Endothelial cell of umbilical vein (primary cell): ENCODE data around the gene FHIT. TPM values are rescaled to one million over a fixed set of nuclear protein-coding genes. Genes with fewer than 3 reads are reported as not detected.

ENCODE experiments used
- BruUV-seq: library from RNA; stranded (reverse); fragments of 400-500 nt; replicated peaks from 2 replicates; lab custom pipeline; 2021; lab: Mats Ljungman, UMichigan
- CTCF ChIA-PET: fragments of 300-600, 350-600 bp; sonication (Branson Sonifier 250); formaldehyde crosslinking; loops from one replicate; lab custom pipeline; 2021; ENCODE audit warnings: antibody characterized with exemption, inconsistent platforms; lab: Charles Lee
- POLR2A ChIA-PET: fragments of 300-600, 350-600 bp; sonication (Branson Sonifier 250); formaldehyde crosslinking; loops from one replicate; lab custom pipeline; 2021; ENCODE audit warnings: antibody characterized with exemption, inconsistent platforms; lab: Charles Lee
- DNase-seq: peaks from one replicate; pipeline ENCODE4 v3.0.0-alpha.2; 2011; ENCODE audit warnings: low read depth, low spot score
- FAIRE-seq: peaks from 2 replicates; lab custom pipeline; 2011; peaks lifted over from hg19 to GRCh38; lab: Jason Lieb, UNC
- H2AFZ ChIP-seq: 2 replicates; pipeline ENCODE4 v1.6.0; 2012; ENCODE audit warnings: low read depth, low read length, control low read depth, inconsistent platforms
- H3K27ac ChIP-seq: 2 replicates; pipeline ENCODE4 v1.5.1; 2011; ENCODE audit warnings: low read depth, mild to moderate bottlenecking, control low read depth, low read length, moderate library complexity; ENCODE audit not compliant: insufficient read depth
- H3K27me3 ChIP-seq, 2 experiments: 2 replicates each; pipeline versions ENCODE4 v1.6.0 to v1.6.1; 2011; ENCODE audit warnings: low read length in 2 of 2, mixed read lengths in 1 of 2; ENCODE audit not compliant: control insufficient read depth in 2 of 2, insufficient read depth in 2 of 2
- H3K36me3 ChIP-seq, 2 experiments: 2 replicates in 1 of 2; 3 replicates in 1 of 2; pipeline ENCODE4 v1.5.1; 2011; ENCODE audit warnings: low read length in 2 of 2, mild to moderate bottlenecking in 1 of 2, moderate library complexity in 1 of 2; ENCODE audit not compliant: control insufficient read depth in 2 of 2, insufficient read depth in 2 of 2; ENCODE audit errors: extremely low read depth in 1 of 2
- H3K4me1 ChIP-seq: 3 replicates; pipeline ENCODE4 v1.5.1; 2011; ENCODE audit warnings: mild to moderate bottlenecking, low read length; ENCODE audit not compliant: control insufficient read depth, insufficient read depth; ENCODE audit errors: extremely low read depth
- H3K4me2 ChIP-seq: 2 replicates; pipeline ENCODE4 v1.6.1; 2011; ENCODE audit warnings: low read length, control low read depth, mixed read lengths; ENCODE audit not compliant: insufficient read depth
- H3K4me3 ChIP-seq, 3 experiments: fragments of 200-600 bp in 1 of 3; sonication (generic), shearing (Covaris generic) in 1 of 3; replicated peaks in 1 of 3; 2 replicates each; pipeline ENCODE4 v1.5.1; 2011 to 2016; ENCODE audit warnings: control low read depth in 3 of 3, low read length in 3 of 3, mild to moderate bottlenecking in 2 of 3, inconsistent platforms in 1 of 3, low read depth in 1 of 3, moderate library complexity in 1 of 3; ENCODE audit not compliant: insufficient read depth in 1 of 3
- H3K79me2 ChIP-seq: 2 replicates; pipeline ENCODE4 v1.6.0; 2012; ENCODE audit warnings: low read length, inconsistent platforms; ENCODE audit not compliant: control insufficient read depth, insufficient read depth
- H3K9ac ChIP-seq: replicated peaks from 2 replicates; pipeline ENCODE3; 2011; ENCODE audit warnings: low read length, control low read depth; ENCODE audit not compliant: insufficient read depth; ENCODE audit errors: extremely low read depth
- H3K9me1 ChIP-seq: replicated peaks from 3 replicates; pipeline ENCODE4 v1.6.0; 2011; ENCODE audit warnings: mild to moderate bottlenecking, low read length; ENCODE audit not compliant: control insufficient read depth, insufficient read depth; ENCODE audit errors: extremely low read depth
- H3K9me3 ChIP-seq: replicated peaks from 2 replicates; pipeline ENCODE4 v1.5.1; 2012; ENCODE audit warnings: low read length, inconsistent platforms; ENCODE audit not compliant: control insufficient read depth, insufficient read depth
- H4K20me1 ChIP-seq: replicated peaks from 2 replicates; pipeline ENCODE3; 2011; ENCODE audit warnings: mild to moderate bottlenecking, low read length; ENCODE audit not compliant: control insufficient read depth, insufficient read depth; ENCODE audit errors: extremely low read depth
- CTCF ChIP-seq, 2 donors: IDR thresholded peaks; 1 replicate in 1 of 2; 2 replicates in 1 of 2; pipeline ENCODE4 v1.5.1; 2011; ENCODE audit warnings: low read length in 2 of 2, mild to moderate bottlenecking in 2 of 2, moderate library complexity in 2 of 2, control low read depth in 1 of 2, inconsistent platforms in 1 of 2, low read depth in 1 of 2; ENCODE audit not compliant: insufficient read depth in 1 of 2; ENCODE audit errors: extremely low read depth in 1 of 2
- EZH2 ChIP-seq: IDR thresholded peaks from 2 replicates; pipeline ENCODE4 v1.6.1; 2012; ENCODE audit warnings: borderline replicate concordance, low read depth, mild to moderate bottlenecking, moderate library complexity, low read length, inconsistent platforms; ENCODE audit not compliant: severe bottlenecking
- FOS ChIP-seq: IDR thresholded peaks from 2 replicates; pipeline ENCODE4 v1.6.1; 2011; ENCODE audit warnings: mild to moderate bottlenecking, low read length, moderate library complexity, borderline replicate concordance; ENCODE audit not compliant: insufficient read depth
- GATA2 ChIP-seq: IDR thresholded peaks from 2 replicates; pipeline ENCODE4 v1.7.0; 2011; ENCODE audit warnings: low read depth, mild to moderate bottlenecking, moderate library complexity, mixed read lengths, low read length; ENCODE audit not compliant: insufficient read length, insufficient read depth
- JUN ChIP-seq: IDR thresholded peaks from 2 replicates; pipeline ENCODE4 v1.6.1; 2011; ENCODE audit warnings: borderline replicate concordance, low read depth; ENCODE audit not compliant: insufficient read length, insufficient read depth
- MAX ChIP-seq: IDR thresholded peaks from 2 replicates; pipeline ENCODE4 v1.6.1; 2011; ENCODE audit not compliant: insufficient read depth, insufficient read length
- MYC ChIP-seq: IDR thresholded peaks from one replicate; pipeline ENCODE4 v1.6.1; 2011; ENCODE audit warnings: mild to moderate bottlenecking, low read depth, low read length
- POLR2A ChIP-seq: IDR thresholded peaks from 2 replicates; pipeline ENCODE4 v1.6.1; 2012; ENCODE audit warnings: low read depth, mild to moderate bottlenecking, control low read depth, low read length
- POLR2AphosphoS5 ChIP-seq: IDR thresholded peaks from 2 replicates; pipeline ENCODE4 v1.6.1; 2012; ENCODE audit warnings: low read depth, mild to moderate bottlenecking, control low read depth, low read length, moderate library complexity; ENCODE audit not compliant: insufficient read depth
- dilution Hi-C: fragments of 300-500 bp; cut with MboI; formaldehyde crosslinking; loops from one replicate; pipeline ENCODE4 v1.15.0; 2019; ENCODE audit warnings: low sequenced_read_pairs; ENCODE audit not compliant: extremely low pct_ligation_motif_present
- intact Hi-C: fragments of 100-400 bp; cut with micrococcal nuclease; formaldehyde crosslinking; loops from one replicate; pipeline ENCODE4 v1.10.0; 2022
- polyA plus RNA-seq, 4 experiments: library from polyadenylated mRNA; depleted of rRNA in 3 of 4; stranded (reverse) in 3 of 4; unstranded in 1 of 4; fragments of >200 nt; gene quantifications; 2 replicates each; pipeline versions ENCODE4 v1.2.1 to v1.2.3, GENCODE V29; 2011 to 2012; ENCODE audit warnings: missing spikeins in 1 of 4
- total RNA-seq: library from RNA; stranded (reverse); gene quantifications from 2 replicates; pipeline ENCODE4 v1.2.3, GENCODE V29; 2021

FHIT gene
- total and polyA plus RNA-seq, 2 donors (not counting 3 experiments of a cell fraction or from before 2014, with no cell fraction given) = 0.47 to 2.2 TPM

GRCh38 chr3:60282866-60283265, 968.4 kb downstream of the FHIT start:
- no peak for FAIRE-seq

More at GRCh38 chr3:60282866-60283265, 968.4 kb downstream of the FHIT start:
- Histone ChIP-seq H3K9me3 (no peaks in the 10 kb centered on the region), H3K9me1 (no peaks in the 10 kb centered on the region), H3K27ac (no peak overlapping the region), H3K79me2 (no peaks in the 10 kb centered on the region), H3K27me3 (no peaks in the 10 kb centered on the region), H3K36me3 (no peaks in the 10 kb centered on the region), H2AFZ (no peak overlapping the region), H3K4me3 (no peak overlapping the region), H3K9ac (no peak overlapping the region), H3K4me1 (no peaks in the 10 kb centered on the region), H4K20me1 (no peaks in the 10 kb centered on the region), H3K4me2 (no peak overlapping the region)
- no TSS peak for BruUV-seq
- POLR2A ChIA-PET = no interaction called here
- dilution Hi-C loops (no loop called here), intact Hi-C loops (no loop called here)
- DNase-seq = no peak
- TF ChIP-seq POLR2A (no peak), MYC (no peak), FOS (no peak), JUN (no peak), MAX (no peak), GATA2 (no peak), EZH2 (no peak), POLR2AphosphoS5 (no peak), CTCF (IDR thresholded peaks at IDR 0.05; ENCODE audit: extremely low read depth in 1 of 2, insufficient read depth in 1 of 2, low read depth in 1 of 2, low read length in 2 of 2) (no peak)
- CTCF ChIA-PET = no interaction called here
